GM12891 (cell line): Measurements from ENCODE around the gene CDH6.

Experiments
- PAX5 ChIP-seq: IDR thresholded peaks from 2 replicates; pipeline ENCODE4 v1.6.1; 2011; ENCODE audit warnings: low read length, moderate library complexity, mild to moderate bottlenecking; ENCODE audit not compliant: insufficient read depth, severe bottlenecking
- POLR2A ChIP-seq: IDR thresholded peaks from 2 replicates; pipeline ENCODE4 v1.6.1; 2011; ENCODE audit warnings: low read depth, low read length, control low read depth
- POLR2AphosphoS5 ChIP-seq: IDR thresholded peaks from 2 replicates; pipeline ENCODE4 v1.6.1; 2011; ENCODE audit warnings: low read depth, low read length, control low read depth
- SPI1 ChIP-seq: IDR thresholded peaks from 2 replicates; pipeline ENCODE4 v1.6.1; 2011; ENCODE audit warnings: low read depth, low read length, control low read depth
- TAF1 ChIP-seq: IDR thresholded peaks from 2 replicates; pipeline ENCODE4 v1.6.1; 2011; ENCODE audit warnings: low read depth, low read length, control low read depth

DNA sequence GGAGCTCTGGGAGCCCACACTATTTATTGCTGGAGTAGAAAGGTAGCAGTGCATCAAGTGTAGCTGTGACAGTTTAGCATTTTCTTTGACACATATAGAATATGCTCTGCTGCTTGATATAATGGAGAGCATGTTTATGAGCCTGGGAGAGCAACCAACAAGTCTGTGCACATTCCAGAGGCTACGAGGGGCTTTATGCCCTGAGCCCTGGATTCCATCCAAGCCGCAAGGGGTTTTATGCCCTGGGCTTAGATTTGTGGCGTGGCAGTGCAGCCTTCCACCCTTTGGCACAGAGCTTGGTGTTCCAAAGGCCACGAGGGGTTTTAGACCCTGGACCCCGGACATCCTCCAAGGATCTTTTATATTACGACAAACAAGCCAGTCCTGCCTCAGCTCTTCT, 14.6 kb downstream of the CDH6 start:
- no peak for TF ChIP-seq POLR2A
- no peak for TF ChIP-seq POLR2AphosphoS5
- no peak for TF ChIP-seq TAF1
- TF ChIP-seq SPI1, result no peak
- no peak for TF ChIP-seq PAX5
